HG03196 (cell line): ENCODE data around the gene TASP1.
"Not testable (repeated sequence)": the region's sequence is repeated elsewhere in the genome, so short reads cannot be mapped to it uniquely, and the experiment has no call there.

ENCODE experiments used
- ATAC-seq: cut with Tn5 transposase; IDR thresholded peaks from one replicate; pipeline ENCODE4 v1.9.1; 2021; ENCODE audit not compliant: unreplicated experiment

The TASP1 gene

DNA sequence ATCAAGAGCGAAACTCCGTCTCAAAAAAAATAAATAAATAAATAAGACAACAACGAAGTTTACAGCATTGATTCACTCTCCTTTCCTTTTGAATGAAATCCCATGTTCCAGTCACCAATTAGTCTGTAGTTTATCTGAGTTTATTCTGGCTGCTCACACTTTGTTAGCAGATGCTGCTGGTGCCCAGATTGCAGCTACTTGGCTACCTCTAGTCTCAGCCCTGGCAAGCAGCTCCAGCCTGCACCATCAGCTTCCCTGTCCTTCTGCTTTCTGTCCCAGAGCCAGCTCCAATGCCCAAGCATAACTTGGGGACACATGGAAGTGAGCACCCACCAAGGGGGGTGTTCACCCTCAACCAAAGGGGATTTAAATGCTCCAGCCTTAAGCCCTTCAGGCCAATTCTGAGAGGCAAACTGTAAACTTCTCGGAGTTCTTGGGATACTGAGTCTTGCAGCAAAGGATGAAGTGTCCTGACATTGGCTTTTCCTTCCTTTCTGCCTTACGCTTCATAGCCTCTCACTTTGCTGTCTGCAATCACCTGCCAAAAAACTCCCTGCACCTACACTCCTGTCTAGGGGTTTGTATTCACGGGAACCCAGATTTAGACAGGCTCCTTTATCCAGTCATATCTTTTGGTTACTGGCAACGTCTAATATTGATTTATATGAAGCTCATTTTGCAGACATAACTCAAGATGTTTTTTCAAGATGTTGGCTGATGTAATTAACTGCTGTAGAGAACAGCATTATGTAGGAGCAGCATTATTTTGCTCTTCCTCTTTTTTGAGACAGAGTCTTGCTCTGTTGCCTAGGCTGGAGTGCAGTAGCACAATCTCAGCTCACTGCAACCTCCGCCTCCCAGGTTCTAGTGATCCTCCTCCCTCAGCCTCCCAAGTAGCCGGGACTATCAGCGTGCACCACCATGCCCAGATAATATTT is 9.8 kb upstream of the TASP1 start:
- no peak for ATAC-seq

DNA sequence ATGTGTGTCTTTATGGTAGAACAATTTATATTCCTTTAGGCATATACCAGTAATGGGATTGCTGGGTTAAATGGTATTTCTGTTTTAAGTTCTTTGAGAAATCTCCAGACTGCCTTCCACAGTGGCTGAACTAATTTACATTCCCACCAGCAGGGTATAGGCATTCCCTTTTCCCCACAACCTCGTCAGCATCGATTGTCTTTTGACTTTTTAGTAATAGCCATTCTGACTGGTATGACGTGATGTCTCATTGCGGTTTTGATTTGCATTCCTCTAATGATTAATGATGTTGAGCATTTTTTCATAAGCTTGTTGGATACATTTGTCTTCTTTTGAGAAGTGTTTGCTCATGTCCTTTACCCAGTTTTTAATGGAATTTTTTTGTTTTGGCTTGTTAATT is 5.3 kb upstream of the TASP1 start:
- no peak for ATAC-seq

DNA sequence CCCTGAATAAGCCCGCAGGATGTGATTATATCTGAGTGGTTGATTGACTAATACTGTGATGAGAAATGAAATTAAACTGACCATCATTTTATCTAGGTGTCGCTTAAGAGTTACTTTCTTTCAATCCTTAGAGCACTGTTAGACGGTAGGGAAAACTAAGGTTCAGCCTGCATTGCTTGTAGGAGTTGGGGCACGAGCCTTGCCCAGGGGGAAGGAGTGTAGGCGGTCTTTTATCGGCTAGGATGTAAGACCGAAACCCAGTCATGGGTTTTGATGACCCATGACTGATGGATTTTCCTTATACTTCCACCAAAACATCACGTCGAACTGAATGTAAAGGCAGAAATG is 392 bp upstream of the TASP1 start:
- ATAC-seq, result no peak

DNA sequence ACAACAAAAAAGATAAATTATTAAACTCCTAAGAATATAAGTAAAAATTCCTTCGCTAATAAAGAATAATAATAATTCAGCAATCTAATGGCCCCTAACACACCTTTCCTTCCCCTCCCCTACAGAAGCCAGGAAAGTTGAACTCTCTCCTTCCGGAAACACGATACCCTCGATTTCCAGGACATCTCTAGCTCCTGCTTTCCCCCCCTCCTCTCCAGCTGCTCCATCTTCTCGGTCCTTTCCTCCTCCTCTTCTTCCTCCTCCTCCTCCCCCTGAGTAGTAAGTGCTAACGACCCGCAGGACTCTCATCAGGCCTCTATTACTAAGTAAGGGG is 603 bp downstream of the TASP1 start:
- no peak for ATAC-seq

DNA sequence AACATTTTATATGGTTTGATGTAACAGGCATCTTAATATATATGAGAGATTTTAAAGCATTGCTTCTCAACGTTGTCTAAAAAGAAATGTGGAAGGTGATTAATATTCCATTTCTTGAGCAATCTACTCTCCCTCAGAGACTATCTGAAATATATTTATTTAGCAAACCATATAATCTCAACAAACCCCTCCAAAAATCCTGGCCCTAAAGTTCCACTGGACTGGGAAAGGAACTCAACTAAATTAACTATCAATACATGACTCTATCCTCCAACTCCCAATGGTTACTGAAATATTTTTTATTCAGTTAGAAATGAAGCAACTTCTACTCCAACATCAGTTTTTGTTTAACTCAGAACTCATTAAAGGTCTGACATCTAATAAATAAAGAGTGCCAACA is 6.3 kb downstream of the TASP1 start:
- ATAC-seq, result no peak

DNA sequence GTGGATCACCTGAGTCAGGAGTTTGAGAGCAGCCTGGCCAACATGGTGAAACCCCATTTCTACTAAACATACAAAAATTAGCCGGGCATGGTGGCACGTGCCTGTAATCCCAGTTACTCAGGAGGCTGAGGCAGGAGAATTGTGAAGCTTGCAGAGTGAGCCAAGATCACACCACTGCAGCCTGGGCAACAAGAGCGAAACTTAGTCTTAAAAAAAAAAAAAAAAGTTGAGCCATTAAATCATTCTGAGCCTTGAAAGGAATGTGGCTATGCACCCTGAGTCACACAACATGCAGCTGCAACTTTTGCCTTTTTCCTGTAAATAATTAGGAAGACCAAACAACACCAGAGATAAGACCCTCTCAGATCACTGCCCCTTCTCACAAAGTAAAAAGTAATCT is 11.2 kb downstream of the TASP1 start:
- not testable (repeated sequence) for ATAC-seq

DNA sequence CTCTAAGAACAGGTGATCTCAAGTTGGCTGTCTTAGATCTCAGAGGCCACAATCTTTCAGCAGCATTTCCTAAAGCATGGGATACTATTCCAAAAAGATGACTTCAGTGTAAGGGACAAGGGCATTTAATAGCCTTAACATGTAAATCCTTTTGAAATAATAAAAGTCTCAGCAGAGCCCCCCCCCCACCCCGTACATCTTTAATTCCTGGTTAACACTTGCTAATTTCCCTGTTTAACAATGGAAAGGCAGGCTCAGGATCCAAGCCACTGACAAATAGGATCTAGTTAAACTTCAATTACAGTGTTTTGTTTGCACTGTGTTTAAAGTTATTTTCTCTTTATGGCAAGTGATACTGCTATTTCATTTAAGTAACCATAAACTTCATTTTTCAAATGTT is 12.0 kb downstream of the TASP1 start:
- ATAC-seq, result no peak

DNA sequence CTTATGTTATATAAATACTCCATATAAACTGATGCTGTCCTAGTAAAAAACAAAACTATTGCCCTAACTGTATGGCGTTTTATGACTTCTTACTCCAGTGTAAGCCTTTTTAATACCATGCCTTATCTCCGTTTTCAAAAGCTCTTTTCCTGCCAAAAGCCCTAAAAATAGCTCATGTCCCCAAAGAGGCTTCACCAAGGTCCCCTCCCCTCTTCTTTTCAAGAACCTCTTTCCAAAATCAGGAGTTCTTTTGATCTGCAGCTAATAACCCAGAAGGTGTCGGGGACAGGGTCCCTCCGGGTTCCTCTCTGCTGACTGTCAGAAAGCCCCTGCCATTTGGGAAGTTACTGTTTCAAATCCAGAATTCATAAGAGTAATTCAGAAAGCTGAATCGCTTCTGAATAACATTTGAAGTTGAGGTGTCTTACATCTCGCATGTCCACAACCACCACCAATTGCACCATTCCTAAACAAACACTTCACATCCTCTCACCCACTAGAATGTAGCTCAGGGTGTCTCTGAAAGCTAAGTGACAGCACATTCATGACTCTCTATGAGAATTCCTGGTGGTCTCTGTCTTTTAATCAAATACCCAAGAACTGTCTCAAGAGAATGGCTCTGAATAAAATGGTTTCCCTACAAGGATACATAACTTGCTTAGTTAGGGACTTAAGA is 13.3 kb downstream of the TASP1 start:
- no peak for ATAC-seq

DNA sequence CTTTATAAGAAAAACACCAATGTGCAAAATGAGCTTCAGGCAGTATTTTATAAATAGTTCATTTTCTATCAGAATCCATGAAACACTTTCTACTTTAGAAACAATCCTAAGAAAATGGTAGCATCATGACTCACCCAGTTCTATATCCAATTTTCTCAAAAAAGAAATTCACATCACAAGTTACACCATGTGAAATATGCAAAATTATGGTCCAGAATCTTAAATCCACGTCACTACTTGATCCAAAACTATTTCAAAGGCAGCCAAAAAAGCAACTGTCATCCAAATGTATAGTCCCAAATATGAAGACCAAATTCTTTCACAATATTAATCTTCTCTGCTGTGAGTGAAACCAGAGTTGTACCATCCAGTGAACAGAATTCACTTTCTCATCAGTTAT is 19.3 kb downstream of the TASP1 start:
- not testable (repeated sequence) for ATAC-seq

DNA sequence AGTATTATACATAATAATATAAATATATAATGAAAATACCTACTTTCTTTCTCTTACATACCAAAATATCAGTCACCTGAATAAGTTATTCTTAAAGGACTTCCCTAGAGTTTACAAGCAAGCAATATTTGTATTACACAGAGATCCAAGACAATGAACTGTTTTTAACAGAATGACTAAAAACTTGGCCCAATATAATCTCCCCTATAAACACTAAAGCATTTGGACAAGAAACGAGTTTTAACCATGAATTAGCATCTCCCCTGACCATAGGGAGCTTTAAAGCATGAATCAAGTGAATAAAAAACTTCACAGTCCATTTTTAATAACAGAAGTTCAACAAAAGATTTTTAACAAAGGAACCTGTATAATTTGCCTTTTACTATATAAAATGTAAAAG is 20.3 kb downstream of the TASP1 start:
- ATAC-seq, result not testable (repeated sequence)

DNA sequence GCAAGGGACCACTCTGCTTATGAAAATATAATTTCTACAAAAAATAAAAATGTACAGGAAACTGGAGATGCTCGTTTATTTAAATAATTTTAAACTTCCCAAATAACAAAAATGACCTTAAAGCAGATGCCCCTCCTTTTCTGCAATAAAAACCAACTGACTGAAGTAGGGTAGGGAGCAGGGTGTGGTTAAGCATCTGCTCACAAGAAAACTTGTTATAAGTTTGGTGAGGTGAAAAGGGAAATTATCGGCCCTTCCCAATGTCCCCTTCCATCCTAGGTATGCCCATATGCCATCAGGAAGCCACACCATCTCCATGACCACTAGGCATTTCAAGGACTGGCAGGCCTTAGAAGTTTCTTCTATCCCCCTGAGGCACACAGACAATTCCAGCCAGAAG is 21.1 kb downstream of the TASP1 start:
- ATAC-seq, result not testable (repeated sequence)

DNA sequence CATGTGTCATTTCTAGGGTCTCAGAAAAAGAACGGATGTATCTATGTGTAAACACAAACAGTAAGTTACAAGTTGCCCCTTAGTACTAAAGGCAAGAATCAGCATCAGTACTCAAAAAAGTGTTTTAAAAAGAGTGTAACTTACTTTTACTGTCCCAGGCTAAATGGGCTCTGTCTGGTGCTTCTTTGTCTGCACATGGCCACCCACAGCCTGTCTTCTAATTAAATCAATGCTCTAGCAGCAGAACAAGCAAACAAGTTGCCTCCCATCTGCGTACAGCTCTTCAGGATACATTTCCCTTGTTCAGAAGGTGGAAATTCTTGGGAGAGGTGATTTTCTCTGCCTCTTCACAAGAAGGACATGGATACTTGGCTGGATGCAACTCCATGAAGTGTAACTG is 22.0 kb downstream of the TASP1 start:
- not testable (repeated sequence) for ATAC-seq

DNA sequence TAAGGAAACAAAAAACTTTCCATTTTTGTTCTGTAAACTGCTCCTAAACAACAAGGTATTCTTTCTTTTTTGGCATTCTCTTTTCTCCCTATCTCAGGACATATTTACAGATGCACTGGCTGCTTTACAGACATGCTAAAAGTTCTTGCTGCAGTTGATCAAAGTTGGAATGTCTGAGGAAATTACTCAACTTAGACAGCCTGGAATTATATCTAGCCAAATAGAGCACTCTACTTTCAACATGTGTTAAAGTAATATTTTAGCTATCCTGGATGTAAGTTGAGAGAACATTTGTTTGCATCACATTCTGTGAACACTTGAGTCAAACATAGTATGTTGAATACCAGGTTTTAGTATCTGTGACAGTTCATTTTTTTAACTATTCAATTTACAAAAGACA is 24.8 kb downstream of the TASP1 start:
- ATAC-seq, result no peak

DNA sequence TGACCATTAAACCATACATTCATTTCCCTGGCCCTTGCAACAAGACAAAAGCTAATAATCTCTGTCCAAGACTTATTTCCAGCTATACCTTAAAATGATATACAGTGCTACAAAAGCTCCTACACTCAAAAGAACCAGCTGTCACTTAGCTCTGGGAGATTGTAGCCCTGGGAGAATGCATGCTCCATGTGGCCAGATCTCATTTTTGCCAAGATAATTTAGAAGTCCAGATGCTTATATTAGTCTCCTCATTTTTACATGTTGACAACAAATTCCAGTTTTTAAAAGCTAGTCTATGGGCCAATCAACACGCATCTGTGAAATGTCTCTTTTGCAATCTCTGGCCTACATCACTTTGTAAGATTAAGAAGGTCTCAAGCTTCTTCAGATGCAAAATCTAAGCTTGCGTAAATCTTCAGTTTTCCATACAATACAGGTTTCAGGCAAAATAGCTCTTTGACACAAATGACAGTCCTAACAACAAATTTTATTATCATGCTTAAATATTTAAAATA is 27.1 kb downstream of the TASP1 start:
- no peak for ATAC-seq

DNA sequence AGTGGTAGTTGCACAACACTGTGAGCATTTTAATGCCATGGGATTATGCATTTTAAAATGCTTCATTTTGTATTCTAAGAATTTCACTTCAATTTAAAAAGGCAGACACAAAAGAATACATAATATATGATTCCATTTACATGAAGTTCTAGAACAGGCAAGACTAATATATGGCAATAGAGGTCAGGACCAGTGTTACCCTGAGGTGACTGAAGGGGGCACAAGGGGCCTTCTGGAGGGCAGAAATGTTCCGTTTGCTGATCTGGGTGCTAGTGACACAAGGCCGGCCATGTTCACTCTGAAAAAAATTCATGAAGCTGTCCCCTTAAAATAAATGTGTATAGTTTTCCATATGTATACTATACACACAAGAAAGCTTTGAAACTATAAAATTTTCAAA is 28.5 kb downstream of the TASP1 start:
- no peak for ATAC-seq

DNA sequence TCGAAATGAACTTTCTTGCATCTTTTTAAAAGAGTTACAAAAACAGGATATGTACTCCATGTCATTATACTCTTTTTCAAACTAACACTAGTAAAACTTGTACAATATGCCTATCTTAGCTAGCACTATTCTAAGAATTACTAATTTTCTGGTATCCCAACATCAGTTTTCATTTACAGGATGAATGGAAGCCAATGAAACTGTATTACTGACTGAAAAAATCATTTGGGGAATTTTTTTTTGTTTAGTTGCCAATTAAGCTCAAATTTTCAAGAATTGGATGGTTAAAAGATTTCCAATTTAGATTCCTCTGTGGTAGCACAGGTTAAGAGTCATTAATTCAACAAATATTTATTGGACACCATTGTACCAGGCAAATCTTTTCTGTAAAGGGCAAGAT is 30.7 kb downstream of the TASP1 start:
- ATAC-seq, result no peak

DNA sequence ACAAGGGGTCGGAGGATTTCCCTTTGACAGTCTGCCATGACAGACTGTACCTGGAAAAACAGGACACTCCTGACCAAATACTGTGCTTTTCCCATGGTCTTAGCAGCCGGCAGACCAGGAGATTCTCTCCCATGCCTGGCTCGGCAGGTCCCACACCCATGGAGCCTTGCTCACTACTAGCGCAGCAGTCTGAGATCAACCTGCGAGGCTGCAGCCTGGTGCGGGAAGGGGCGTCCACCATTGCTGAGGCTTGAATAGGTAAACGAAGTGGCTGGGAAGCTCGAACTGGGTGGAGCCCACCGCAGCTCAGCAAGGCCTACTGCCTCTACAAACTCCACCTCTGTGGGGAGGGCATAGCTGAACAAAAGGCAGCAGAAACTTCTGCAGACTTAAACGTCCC is 45.3 kb downstream of the TASP1 start:
- not testable (repeated sequence) for ATAC-seq

DNA sequence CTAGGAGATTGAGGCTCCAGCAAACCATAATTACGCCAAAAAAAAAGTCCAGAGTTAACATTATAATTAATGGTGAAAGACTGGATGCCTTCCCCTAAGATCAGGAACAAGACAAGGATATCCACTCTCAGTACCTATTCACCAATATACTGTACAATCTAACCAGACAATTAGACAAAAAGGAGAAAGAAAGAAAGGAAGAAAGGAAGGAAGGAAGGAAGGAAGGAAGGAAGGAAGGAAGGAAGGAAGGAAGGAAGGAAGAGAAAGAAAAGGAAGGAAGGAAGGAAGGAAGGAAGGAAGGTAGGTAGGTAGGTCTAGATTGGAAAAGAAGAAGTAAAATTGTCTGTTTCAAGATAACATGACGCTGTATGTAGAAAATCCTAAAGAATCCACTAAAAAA is 50.7 kb downstream of the TASP1 start:
- no peak for ATAC-seq

DNA sequence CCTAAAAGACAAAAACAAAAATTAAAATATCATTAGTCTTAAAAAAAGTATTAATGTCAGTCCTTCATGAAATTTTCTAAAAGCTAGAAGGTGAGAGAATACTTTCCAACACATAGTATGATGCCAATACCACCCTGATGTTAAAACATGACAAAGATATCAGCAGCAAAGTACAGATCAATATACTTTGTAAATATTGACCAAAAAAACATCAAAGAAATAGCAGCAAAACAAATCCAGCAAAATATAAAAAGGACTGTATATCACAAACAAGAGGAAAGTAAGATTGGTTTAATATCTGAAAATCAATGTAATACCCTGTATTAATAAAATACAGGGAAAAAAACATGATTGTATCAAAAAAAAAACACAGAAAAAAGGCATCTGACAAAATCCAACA is 51.4 kb downstream of the TASP1 start:
- ATAC-seq, result no peak

DNA sequence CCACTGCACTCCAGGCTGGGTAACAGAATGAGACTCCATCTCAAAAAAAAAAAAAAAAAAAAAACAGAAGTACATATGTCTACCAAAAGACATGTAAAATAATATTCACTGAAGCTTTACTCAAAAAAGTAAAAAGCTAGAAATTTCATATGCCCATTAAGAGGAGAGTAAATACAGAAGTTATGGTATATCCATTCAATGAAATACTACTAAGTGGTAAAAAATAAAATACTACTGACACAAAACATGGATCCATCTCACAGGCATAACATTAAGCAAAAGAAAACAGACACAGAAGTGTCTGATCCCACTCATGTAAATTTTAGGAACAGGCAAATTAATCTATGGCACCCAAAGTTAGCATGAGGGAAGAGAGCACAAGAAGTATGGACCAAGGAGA is 52.6 kb downstream of the TASP1 start:
- no peak for ATAC-seq

DNA sequence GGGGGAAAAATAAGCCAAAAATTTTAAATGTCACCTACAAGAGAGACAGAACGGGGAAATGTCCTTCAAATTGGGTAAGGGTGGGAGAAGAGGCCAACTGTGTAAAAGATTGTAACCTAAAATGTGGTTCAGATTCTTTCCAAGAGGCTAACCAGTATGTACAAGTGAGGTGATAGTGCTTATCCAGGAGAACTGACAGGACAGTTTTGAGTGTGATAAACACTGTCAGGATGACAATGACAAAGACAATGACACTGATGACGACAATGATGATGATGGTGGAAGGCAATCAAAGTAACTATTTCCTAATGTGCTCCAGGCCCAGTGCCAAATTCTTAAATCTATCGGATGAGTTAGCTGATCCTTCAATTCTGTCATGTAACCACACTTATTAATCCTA is 57.3 kb downstream of the TASP1 start:
- ATAC-seq, result no peak

DNA sequence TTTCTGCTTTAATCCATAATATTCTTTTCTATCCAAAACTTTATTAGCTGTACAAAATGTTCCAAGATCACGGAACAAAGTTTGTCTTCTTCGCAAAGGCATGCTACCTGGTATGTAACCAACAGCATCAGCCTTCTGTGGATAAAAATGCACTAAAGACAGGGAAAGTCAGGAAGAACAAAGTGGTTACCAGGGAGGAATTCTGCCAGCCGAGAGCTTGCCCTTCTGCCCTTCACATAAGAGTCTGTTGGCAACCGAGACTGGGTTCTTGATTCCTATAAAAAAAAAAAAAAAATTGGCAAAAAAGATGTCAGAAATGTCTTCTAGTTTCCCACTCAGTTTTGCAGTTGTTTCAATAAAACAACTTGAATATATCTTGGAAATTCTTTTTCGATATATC is 58.0 kb downstream of the TASP1 start:
- no peak for ATAC-seq
